Activated CD8-positive, alpha-beta T cell treated with anti-CD3 and anti-CD28 coated beads for 36 hours (primary cell): Measurements from ENCODE around the gene MAP3K5. TPM values are rescaled to one million over a fixed set of nuclear protein-coding genes. Genes with fewer than 3 reads are reported as not detected.

ENCODE experiments used
- ATAC-seq: fragments of 200-7000 bp; cut with Tn5 transposase; one replicate; pipeline ENCODE4 v1.10.0; 2021; ENCODE audit warnings: mild to moderate bottlenecking, moderate library complexity
- CTCF ChIA-PET: fragments of 350-600 bp; sonication (Branson Sonifier 250); formaldehyde crosslinking; loops from one replicate; lab custom pipeline; 2021; ENCODE audit warnings: antibody characterized with exemption; lab: Charles Lee
- POLR2A ChIA-PET: fragments of 350-600 bp; sonication (Branson Sonifier 250); formaldehyde crosslinking; loops from one replicate; lab custom pipeline; 2021; ENCODE audit warnings: antibody characterized with exemption; lab: Charles Lee
- DNase-seq: peaks from one replicate; pipeline ENCODE4 v3.0.0-alpha.2; 2020
- H3K27ac Mint-ChIP-seq: one replicate; pipeline ENCODE4 v1.8.0; 2021; ENCODE audit warnings: mild to moderate bottlenecking, mixed read lengths
- H3K27me3 Mint-ChIP-seq: one replicate; pipeline ENCODE4 v1.8.0; 2021; ENCODE audit warnings: mixed read lengths
- H3K36me3 Mint-ChIP-seq: one replicate; pipeline ENCODE4 v1.8.0; 2021; ENCODE audit warnings: low read depth, mixed read lengths
- H3K4me1 Mint-ChIP-seq: one replicate; pipeline ENCODE4 v1.8.0; 2021; ENCODE audit warnings: low read depth, mixed read lengths
- H3K4me3 Mint-ChIP-seq: one replicate; pipeline ENCODE4 v1.8.0; 2021; ENCODE audit warnings: mild to moderate bottlenecking, moderate library complexity, mixed read lengths
- H3K9me3 Mint-ChIP-seq: one replicate; pipeline ENCODE4 v1.8.0; 2021; ENCODE audit warnings: mixed read lengths
- intact Hi-C: fragments of 100-400 bp; cut with micrococcal nuclease; formaldehyde crosslinking; loops from one replicate; pipeline ENCODE4 v1.10.0; 2022
- total RNA-seq, 2 experiments: library from RNA; stranded (reverse); gene quantifications; one replicate each; pipeline ENCODE4 v1.2.3, GENCODE V29; 2021
- TF ChIP-seq, protein P1 (sequence below): fragments of 200-600 bp; IDR thresholded peaks from one replicate; pipeline ENCODE4 v1.8.0; 2022; ENCODE audit warnings: antibody characterized with exemption, mild to moderate bottlenecking

The MAP3K5 gene
- total RNA-seq, 2 experiments from 2014 or later: 4.4 to 4.6 TPM

GRCh38 chr6:136514591-136514990 lies 277.7 kb downstream of the MAP3K5 start:
- H3K27ac Mint-ChIP-seq: no peak overlapping the region
- H3K36me3 Mint-ChIP-seq: no peaks in the 10 kb centered on the region
- DNase-seq (no peak), ATAC-seq (no peak)
- no peak overlapping the region for H3K4me3 Mint-ChIP-seq
- no peaks in the 10 kb centered on the region for H3K9me3 Mint-ChIP-seq
- intact Hi-C loops: no loop called here
- TF ChIP-seq, protein P1, sequence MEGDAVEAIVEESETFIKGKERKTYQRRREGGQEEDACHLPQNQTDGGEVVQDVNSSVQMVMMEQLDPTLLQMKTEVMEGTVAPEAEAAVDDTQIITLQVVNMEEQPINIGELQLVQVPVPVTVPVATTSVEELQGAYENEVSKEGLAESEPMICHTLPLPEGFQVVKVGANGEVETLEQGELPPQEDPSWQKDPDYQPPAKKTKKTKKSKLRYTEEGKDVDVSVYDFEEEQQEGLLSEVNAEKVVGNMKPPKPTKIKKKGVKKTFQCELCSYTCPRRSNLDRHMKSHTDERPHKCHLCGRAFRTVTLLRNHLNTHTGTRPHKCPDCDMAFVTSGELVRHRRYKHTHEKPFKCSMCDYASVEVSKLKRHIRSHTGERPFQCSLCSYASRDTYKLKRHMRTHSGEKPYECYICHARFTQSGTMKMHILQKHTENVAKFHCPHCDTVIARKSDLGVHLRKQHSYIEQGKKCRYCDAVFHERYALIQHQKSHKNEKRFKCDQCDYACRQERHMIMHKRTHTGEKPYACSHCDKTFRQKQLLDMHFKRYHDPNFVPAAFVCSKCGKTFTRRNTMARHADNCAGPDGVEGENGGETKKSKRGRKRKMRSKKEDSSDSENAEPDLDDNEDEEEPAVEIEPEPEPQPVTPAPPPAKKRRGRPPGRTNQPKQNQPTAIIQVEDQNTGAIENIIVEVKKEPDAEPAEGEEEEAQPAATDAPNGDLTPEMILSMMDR: no peak
- ChIA-PET POLR2A (no interaction called here), CTCF (no interaction called here)
- H3K4me1 Mint-ChIP-seq: peaks cover 17% of the 10 kb centered on the region
- peaks cover 8% of the 10 kb centered on the region for H3K27me3 Mint-ChIP-seq

GRCh38 chr6:136511926-136512325 lies 280.4 kb downstream of the MAP3K5 start:
- intact Hi-C loops: no loop called here
- DNase-seq: no peak
- Mint-ChIP-seq H3K27me3 (peaks cover 8% of the 10 kb centered on the region), H3K36me3 (no peaks in the 10 kb centered on the region), H3K27ac (no peak overlapping the region), H3K4me1 (peaks cover 21% of the 10 kb centered on the region), H3K9me3 (no peaks in the 10 kb centered on the region), H3K4me3 (no peak overlapping the region)
- ATAC-seq: no peak
- ChIA-PET POLR2A (interaction anchor here (0.6 kb wide), 1 partner anchor 27 kb away, joined by 3 read pairs; no protein-coding TSS in a partner anchor), CTCF (interaction anchor here (0.8 kb wide), 1 partner anchor 35 kb away, joined by 3 read pairs; no protein-coding TSS in a partner anchor)
- TF ChIP-seq, protein P1: no peak

DNA sequence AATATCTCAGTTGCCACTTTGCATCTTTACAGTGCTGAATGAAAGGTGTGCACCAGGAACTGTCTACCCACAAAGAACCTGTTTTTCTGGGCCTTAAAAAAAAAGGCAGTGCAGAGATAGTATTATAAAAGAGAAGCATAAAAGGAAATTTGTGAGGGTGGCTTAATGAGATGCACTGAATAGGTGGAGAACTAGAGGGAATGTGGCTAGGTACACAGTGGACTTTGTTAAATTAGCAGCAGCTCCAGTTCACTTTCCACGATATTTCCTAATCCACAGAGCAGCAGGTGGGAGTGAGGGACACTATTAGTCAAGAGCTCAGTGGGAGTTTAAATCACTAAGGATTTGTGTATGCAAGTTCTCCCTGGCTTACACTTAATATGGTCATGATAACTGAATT lies 280.9 kb downstream of the MAP3K5 start:
- Mint-ChIP-seq H3K4me1 (peaks cover 21% of the 10 kb centered on the region), H3K27me3 (peaks cover 9% of the 10 kb centered on the region), H3K27ac (no peak overlapping the region), H3K36me3 (no peaks in the 10 kb centered on the region), H3K9me3 (no peaks in the 10 kb centered on the region), H3K4me3 (no peak overlapping the region)
- TF ChIP-seq, protein P1: no peak
- intact Hi-C loops: no loop called here
- ChIA-PET POLR2A (interaction anchor here (0.6 kb wide), 1 partner anchor 27 kb away, joined by 3 read pairs; no protein-coding TSS in a partner anchor), CTCF (interaction anchor here (0.8 kb wide), 1 partner anchor 36 kb away, joined by 3 read pairs; no protein-coding TSS in a partner anchor)
- DNase-seq (no peak), ATAC-seq (no peak)

DNA sequence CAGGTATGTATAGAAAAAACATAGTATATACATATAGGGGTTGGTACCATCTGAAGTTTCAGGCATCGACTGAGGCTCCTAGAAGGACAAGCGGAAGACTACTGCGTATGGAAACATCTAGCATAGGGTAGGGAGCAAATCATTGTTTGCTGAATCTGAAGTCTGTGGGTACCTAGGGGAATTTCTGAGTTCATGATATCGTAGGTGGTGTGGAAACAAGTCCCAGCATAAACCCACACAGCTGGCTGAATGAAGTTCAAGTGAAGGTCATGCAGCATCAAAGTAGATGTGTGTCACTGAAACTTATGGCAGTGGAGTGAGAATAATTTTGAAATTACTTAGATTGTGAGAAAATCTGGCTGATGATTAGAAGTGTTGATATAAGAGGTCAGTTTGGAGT lies 281.5 kb downstream of the MAP3K5 start:
- ATAC-seq (peak; percentile 82), DNase-seq (peak; percentile 49)
- H3K4me3 Mint-ChIP-seq: no peak overlapping the region
- TF ChIP-seq, protein P1: no peak
- no peaks in the 10 kb centered on the region for H3K9me3 Mint-ChIP-seq
- intact Hi-C loops: no loop called here
- ChIA-PET POLR2A (no interaction called here), CTCF (no interaction called here)
- H3K27me3 Mint-ChIP-seq: peaks cover 8% of the 10 kb centered on the region
- no peak overlapping the region for H3K27ac Mint-ChIP-seq
- H3K36me3 Mint-ChIP-seq: no peaks in the 10 kb centered on the region
- peaks cover 21% of the 10 kb centered on the region for H3K4me1 Mint-ChIP-seq

GRCh38 chr6:136510299-136510698 lies 282.0 kb downstream of the MAP3K5 start:
- peak; percentile 84 for ATAC-seq
- Mint-ChIP-seq H3K27me3 (peaks cover 7% of the 10 kb centered on the region), H3K27ac (peak overlapping the region; percentile 37), H3K4me1 (peaks cover 21% of the 10 kb centered on the region), H3K9me3 (no peaks in the 10 kb centered on the region), H3K36me3 (no peaks in the 10 kb centered on the region), H3K4me3 (no peak overlapping the region)
- ChIA-PET POLR2A (interaction anchor here (0.8 kb wide), 1 partner anchor 220 kb away, joined by 3 read pairs; no protein-coding TSS in a partner anchor), CTCF (no interaction called here)
- peak; percentile 48 for DNase-seq
- TF ChIP-seq, protein P1: no peak
- intact Hi-C loops: no loop called here
